GM19239 (cell line): ENCODE measurements around the gene PCDHB3.
"Not testable (repeated sequence)": the region's sequence is repeated elsewhere in the genome, so short reads cannot be mapped to it uniquely, and the experiment has no call there.

Experiments used
- DNase-seq: peaks from one replicate; pipeline ENCODE4 v3.0.0; 2011; ENCODE audit warnings: low spot score; ENCODE audit not compliant: insufficient read length
- FAIRE-seq: peaks from 2 replicates; lab custom pipeline; 2011; peaks lifted over from hg19 to GRCh38; lab: Jason Lieb, UNC

PCDHB3 gene

GRCh38 chr5:141100243-141100805, at the start of gene PCDHB3:
TSS of gene PCDHB3 (plus strand) at chr5:141100473. CDS start at chr5:141100650, 177 bp downstream.
- no peak for FAIRE-seq

GRCh38 chr5:141050622-141051520, 49.4 kb upstream of the PCDHB3 start, which contains the start of gene PCDHB1:
TSS of gene PCDHB1 (plus strand) at chr5:141051374. CDS start at chr5:141051471, 97 bp downstream.
- DNase-seq (no peak), FAIRE-seq (no peak)

More at GRCh38 chr5:141100243-141100805, at the start of gene PCDHB3:
- DNase-seq: no peak

- DNase-seq (no peak), FAIRE-seq (no peak)
These were observed 48.8 kb upstream of the PCDHB3 start for GRCh38 chr5:141051521-141051866.

- no peak for FAIRE-seq
- no peak for DNase-seq
These were observed 22.4 kb upstream of the PCDHB3 start for GRCh38 chr5:141077826-141078225.

GRCh38 chr5:141082228-141082627, 18.0 kb upstream of the PCDHB3 start:
- no peak for FAIRE-seq
- DNase-seq: no peak

GRCh38 chr5:141084487-141084989, 15.7 kb upstream of the PCDHB3 start:
- DNase-seq (no peak), FAIRE-seq (no peak)

- no peak for DNase-seq
- FAIRE-seq: no peak
These were observed 5.6 kb upstream of the PCDHB3 start, which contains the start of gene PCDHB2 for GRCh38 chr5:141094481-141095262. TSS of gene PCDHB2 (plus strand) at chr5:141094615. CDS start at chr5:141094791, 176 bp downstream.

GRCh38 chr5:141095263-141095641, 5.0 kb upstream of the PCDHB3 start:
- FAIRE-seq: no peak
- no peak for DNase-seq

GRCh38 chr5:141096181-141096580, 4.1 kb upstream of the PCDHB3 start:
- not testable (repeated sequence) for FAIRE-seq, DNase-seq

- not testable (repeated sequence) for FAIRE-seq, DNase-seq
These were observed 3.7 kb upstream of the PCDHB3 start for GRCh38 chr5:141096586-141096985.

- DNase-seq (no peak), FAIRE-seq (no peak)
These were observed 786 bp downstream of the PCDHB3 start for GRCh38 chr5:141101059-141101458.

GRCh38 chr5:141102070-141102469, 1.8 kb downstream of the PCDHB3 start:
- FAIRE-seq, DNase-seq: not testable (repeated sequence)

GRCh38 chr5:141102471-141102870, 2.2 kb downstream of the PCDHB3 start:
- not testable (repeated sequence) for FAIRE-seq

GRCh38 chr5:141105350-141105749, 5.1 kb downstream of the PCDHB3 start:
- no peak for DNase-seq
- FAIRE-seq: no peak

More at GRCh38 chr5:141102471-141102870, 2.2 kb downstream of the PCDHB3 start:
- DNase-seq: not testable (repeated sequence)

GRCh38 chr5:141119250-141119649, 19.0 kb downstream of the PCDHB3 start:
- no peak for DNase-seq
- FAIRE-seq: no peak

- FAIRE-seq: no peak
- DNase-seq: no peak
These were observed 21.3 kb downstream of the PCDHB3 start, which contains the start of gene PCDHB4 for GRCh38 chr5:141121563-141121962. TSS of gene PCDHB4 (plus strand) at chr5:141121818. CDS start at chr5:141121999, 181 bp downstream.

GRCh38 chr5:141121985-141122384, 21.7 kb downstream of the PCDHB3 start:
- FAIRE-seq (no peak), DNase-seq (no peak)

- DNase-seq, FAIRE-seq: not testable (repeated sequence)
These were observed 23.3 kb downstream of the PCDHB3 start for GRCh38 chr5:141123396-141124135.

- FAIRE-seq (no peak), DNase-seq (no peak)
These were observed 27.0 kb downstream of the PCDHB3 start for GRCh38 chr5:141127305-141127704.
